ENCODE measurements around the gene TSPAN7.

TSPAN7 gene

GRCh38 chrX:38596939-38597338 is 35.6 kb downstream of the TSPAN7 start:
- no peak for DNase-seq

GRCh38 chrX:38599796-38600755 is 38.7 kb downstream of the TSPAN7 start:
- DNase-seq = no peak

GRCh38 chrX:38601866-38602265 is 40.5 kb downstream of the TSPAN7 start:
- DNase-seq = no peak

- no peak for DNase-seq
These were observed 45.5 kb downstream of the TSPAN7 start for GRCh38 chrX:38606821-38607220.

- DNase-seq = no peak
These were observed 46.6 kb downstream of the TSPAN7 start for GRCh38 chrX:38607976-38608375.

- DNase-seq = no peak
These were observed 49.5 kb downstream of the TSPAN7 start for GRCh38 chrX:38610849-38611248.

- no peak for DNase-seq
These were observed 50.9 kb downstream of the TSPAN7 start for GRCh38 chrX:38612281-38612680.

- DNase-seq = no peak
These were observed 53.1 kb downstream of the TSPAN7 start for GRCh38 chrX:38614485-38614884.

GRCh38 chrX:38616904-38617303 is 55.6 kb downstream of the TSPAN7 start:
- DNase-seq = no peak

GRCh38 chrX:38618180-38618579 is 56.8 kb downstream of the TSPAN7 start:
- no peak for DNase-seq

GRCh38 chrX:38620623-38621022 is 59.3 kb downstream of the TSPAN7 start:
- no peak for DNase-seq

- DNase-seq = peak; percentile 66
These were observed 65.0 kb downstream of the TSPAN7 start for GRCh38 chrX:38626296-38626695.

- DNase-seq = no peak
These were observed 66.3 kb downstream of the TSPAN7 start for GRCh38 chrX:38627683-38628082.

GRCh38 chrX:38628587-38628986 is 67.2 kb downstream of the TSPAN7 start:
- no peak for DNase-seq

GRCh38 chrX:38632516-38632915 is 71.2 kb downstream of the TSPAN7 start:
- no peak for DNase-seq

GRCh38 chrX:38634665-38635064 is 73.3 kb downstream of the TSPAN7 start:
- DNase-seq = no peak

GRCh38 chrX:38636949-38637819 is 75.8 kb downstream of the TSPAN7 start:
- no peak for DNase-seq

- no peak for DNase-seq
These were observed 77.7 kb downstream of the TSPAN7 start for GRCh38 chrX:38638952-38639529.

GRCh38 chrX:38639730-38640129 is 78.4 kb downstream of the TSPAN7 start:
- DNase-seq = no peak

GRCh38 chrX:38641197-38641596 is 79.9 kb downstream of the TSPAN7 start:
- no peak for DNase-seq

GRCh38 chrX:38643903-38644302 is 82.6 kb downstream of the TSPAN7 start:
- DNase-seq = no peak

GRCh38 chrX:38646129-38646528 is 84.8 kb downstream of the TSPAN7 start:
- DNase-seq = no peak

- DNase-seq = no peak
These were observed 87.9 kb downstream of the TSPAN7 start for GRCh38 chrX:38649221-38649620.
